Measurements from ENCODE around the gene C11orf65.

DNA sequence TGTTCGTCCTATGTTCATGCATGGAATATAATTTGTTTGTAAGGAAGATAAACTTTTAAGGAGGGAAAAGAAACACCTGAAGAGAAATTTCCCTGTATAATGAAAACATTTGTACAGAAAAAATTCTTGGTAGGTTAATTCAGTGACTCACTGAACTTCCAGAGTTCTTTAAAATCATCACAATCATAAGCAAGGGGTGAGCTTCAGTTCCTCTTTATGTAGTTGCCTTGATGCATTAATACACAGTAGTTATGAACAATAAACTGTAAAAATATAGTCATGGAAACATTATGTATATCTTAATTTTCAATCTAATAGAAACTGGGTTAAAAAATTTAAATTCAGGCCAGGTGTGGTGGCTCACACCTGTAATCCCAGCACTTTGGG, 1.1 kb upstream of the C11orf65 start:
- TF ChIP-seq, protein P1, sequence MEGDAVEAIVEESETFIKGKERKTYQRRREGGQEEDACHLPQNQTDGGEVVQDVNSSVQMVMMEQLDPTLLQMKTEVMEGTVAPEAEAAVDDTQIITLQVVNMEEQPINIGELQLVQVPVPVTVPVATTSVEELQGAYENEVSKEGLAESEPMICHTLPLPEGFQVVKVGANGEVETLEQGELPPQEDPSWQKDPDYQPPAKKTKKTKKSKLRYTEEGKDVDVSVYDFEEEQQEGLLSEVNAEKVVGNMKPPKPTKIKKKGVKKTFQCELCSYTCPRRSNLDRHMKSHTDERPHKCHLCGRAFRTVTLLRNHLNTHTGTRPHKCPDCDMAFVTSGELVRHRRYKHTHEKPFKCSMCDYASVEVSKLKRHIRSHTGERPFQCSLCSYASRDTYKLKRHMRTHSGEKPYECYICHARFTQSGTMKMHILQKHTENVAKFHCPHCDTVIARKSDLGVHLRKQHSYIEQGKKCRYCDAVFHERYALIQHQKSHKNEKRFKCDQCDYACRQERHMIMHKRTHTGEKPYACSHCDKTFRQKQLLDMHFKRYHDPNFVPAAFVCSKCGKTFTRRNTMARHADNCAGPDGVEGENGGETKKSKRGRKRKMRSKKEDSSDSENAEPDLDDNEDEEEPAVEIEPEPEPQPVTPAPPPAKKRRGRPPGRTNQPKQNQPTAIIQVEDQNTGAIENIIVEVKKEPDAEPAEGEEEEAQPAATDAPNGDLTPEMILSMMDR (IDR thresholded peaks at IDR 0.05) = no peak
- no peak for TF ChIP-seq POLR2AphosphoS5 (IDR thresholded peaks at IDR 0.05)

Data from prostate gland (tissue), 2 donors.